ENCODE data around the gene ADAM22. TPM values are rescaled to one million over a fixed set of nuclear protein-coding genes. Genes with fewer than 3 reads are reported as not detected.

ADAM22 gene
- total RNA-seq, 1 experiment from 2014 or later, result 10.0 TPM

DNA sequence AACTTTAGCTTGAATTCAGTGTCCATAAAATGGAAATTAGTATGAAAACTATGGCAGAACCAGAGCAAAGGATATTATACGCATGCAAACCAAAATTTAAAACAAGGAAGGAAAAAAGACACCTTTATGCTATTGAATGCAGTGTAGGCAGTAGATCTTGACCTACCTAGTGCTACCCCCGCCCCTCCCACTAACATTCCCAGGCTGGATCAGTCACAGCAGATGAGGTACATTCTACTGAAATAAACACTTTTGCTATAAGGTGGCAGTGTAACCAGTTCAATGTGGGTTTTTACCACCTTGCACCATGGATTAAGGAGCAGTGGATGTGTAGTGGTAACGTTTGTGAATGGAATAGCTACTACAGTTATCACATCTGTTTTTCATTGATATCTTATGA lies 257.9 kb downstream of the ADAM22 start:
- Histone ChIP-seq H3K27me3 (ENCODE audit: insufficient read depth, low read length) (no peaks in the 10 kb centered on the region), H2AFZ (ENCODE audit: low read depth, low read length, poor library complexity, severe bottlenecking) (no peak overlapping the region), H3K4me1 (ENCODE audit: control insufficient read depth in 1 of 2, insufficient read depth in 2 of 2, low read length in 2 of 2) (no peaks in the 10 kb centered on the region), H3K4me3 (replicated peaks in 1 of 2; ENCODE audit: low read depth in 1 of 2, low read length in 2 of 2) (no peak overlapping the region), H3K9me3 (ENCODE audit: control insufficient read depth in 1 of 2, insufficient read depth in 1 of 2, low read depth in 1 of 2, low read length in 2 of 2) (no peaks in the 10 kb centered on the region), H3K9ac (ENCODE audit: low read length) (no peak overlapping the region), H3K9me2 (ENCODE audit: insufficient read depth) (no peaks in the 10 kb centered on the region), H3K79me2 (ENCODE audit: insufficient read depth, low read length) (no peaks in the 10 kb centered on the region), H4K20me1 (ENCODE audit: insufficient read depth) (no peaks in the 10 kb centered on the region), H3K36me3 (ENCODE audit: control insufficient read depth in 1 of 2, insufficient read depth in 2 of 2, low read length in 2 of 2) (no peaks in the 10 kb centered on the region), H3K4me2 (ENCODE audit: low read length) (no peak overlapping the region), H3K27ac (ENCODE audit: low read depth, low read length) (no peak overlapping the region)
- intact Hi-C loops (cut with micrococcal nuclease), result no loop called here
- no peak for ATAC-seq
- ChIA-PET CTCF (no interaction called here), RAD21 (ENCODE audit: low non-redundant PET in 1 of 2, low total read pairs in 2 of 2, uncharacterized antibody in 2 of 2, unreplicated experiment in 2 of 2) (no interaction called here), POLR2A (no interaction called here)
- no TSS peak for BruUV-seq (replicated peaks)
- TF ChIP-seq ZNF274 (IDR thresholded peaks at IDR 0.05; ENCODE audit: low read depth, low read length), result no peak
- no peak for TF ChIP-seq CEBPB (IDR thresholded peaks at IDR 0.05; ENCODE audit: low read depth)
- TF ChIP-seq, protein P1, sequence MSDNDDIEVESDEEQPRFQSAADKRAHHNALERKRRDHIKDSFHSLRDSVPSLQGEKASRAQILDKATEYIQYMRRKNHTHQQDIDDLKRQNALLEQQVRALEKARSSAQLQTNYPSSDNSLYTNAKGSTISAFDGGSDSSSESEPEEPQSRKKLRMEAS (IDR thresholded peaks at IDR 0.05), result no peak
- no peak for TF ChIP-seq ELF1 (IDR thresholded peaks at IDR 0.05; ENCODE audit: borderline replicate concordance, low read depth)
- TF ChIP-seq TCF7L2 (IDR thresholded peaks at IDR 0.05; ENCODE audit: borderline replicate concordance, extremely low read depth, insufficient read depth, insufficient read length), result no peak
- TF ChIP-seq POLR2A (IDR thresholded peaks at IDR 0.05; ENCODE audit: borderline replicate concordance, extremely low read depth, insufficient read depth, insufficient read length), result no peak
- TF ChIP-seq POLR2AphosphoS5 (IDR thresholded peaks at IDR 0.05; ENCODE audit: low read depth, low read length), result no peak
- DNase-seq (ENCODE audit: low read depth, low spot score), result no peak

DNA sequence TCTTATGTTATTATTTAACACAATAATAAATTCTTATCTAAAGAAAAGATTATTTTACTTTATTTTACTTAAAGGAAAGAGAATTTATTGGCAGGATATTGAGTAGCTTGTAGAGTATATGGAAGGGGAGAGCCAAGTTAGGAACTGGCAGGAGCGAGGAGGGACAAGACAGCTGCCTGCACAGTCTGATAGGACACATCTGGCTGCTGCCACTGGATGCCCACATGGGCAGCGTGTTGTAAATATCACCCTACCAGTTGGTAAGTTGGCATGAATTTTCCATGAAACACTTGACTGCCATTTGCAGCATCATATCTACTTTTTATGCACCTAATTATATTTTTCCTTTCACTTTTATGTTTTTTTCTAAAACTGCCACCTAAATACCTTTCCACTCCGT lies 266.2 kb downstream of the ADAM22 start:
- H2AFZ ChIP-seq (ENCODE audit: low read depth, low read length, poor library complexity, severe bottlenecking), result no peak overlapping the region
- TF ChIP-seq EZH2 (IDR thresholded peaks at IDR 0.05) (no peak), ZFX (IDR thresholded peaks at IDR 0.05) (no peak), ELF1 (IDR thresholded peaks at IDR 0.05; ENCODE audit: borderline replicate concordance, low read depth) (no peak), FOSL1 (IDR thresholded peaks at IDR 0.05; ENCODE audit: low read depth) (no peak), CBX3 (IDR thresholded peaks at IDR 0.05; ENCODE audit: low read depth) (no peak), SRF (IDR thresholded peaks at IDR 0.05; ENCODE audit: low read depth) (no peak), CEBPB (IDR thresholded peaks at IDR 0.05; ENCODE audit: low read depth) (no peak), POLR2A (IDR thresholded peaks at IDR 0.05; ENCODE audit: borderline replicate concordance, extremely low read depth, insufficient read depth, insufficient read length) (no peak), TCF7L2 (IDR thresholded peaks at IDR 0.05; ENCODE audit: borderline replicate concordance, extremely low read depth, insufficient read depth, insufficient read length) (no peak), ZNF274 (IDR thresholded peaks at IDR 0.05; ENCODE audit: low read depth, low read length) (no peak)
- TF ChIP-seq, protein P2, sequence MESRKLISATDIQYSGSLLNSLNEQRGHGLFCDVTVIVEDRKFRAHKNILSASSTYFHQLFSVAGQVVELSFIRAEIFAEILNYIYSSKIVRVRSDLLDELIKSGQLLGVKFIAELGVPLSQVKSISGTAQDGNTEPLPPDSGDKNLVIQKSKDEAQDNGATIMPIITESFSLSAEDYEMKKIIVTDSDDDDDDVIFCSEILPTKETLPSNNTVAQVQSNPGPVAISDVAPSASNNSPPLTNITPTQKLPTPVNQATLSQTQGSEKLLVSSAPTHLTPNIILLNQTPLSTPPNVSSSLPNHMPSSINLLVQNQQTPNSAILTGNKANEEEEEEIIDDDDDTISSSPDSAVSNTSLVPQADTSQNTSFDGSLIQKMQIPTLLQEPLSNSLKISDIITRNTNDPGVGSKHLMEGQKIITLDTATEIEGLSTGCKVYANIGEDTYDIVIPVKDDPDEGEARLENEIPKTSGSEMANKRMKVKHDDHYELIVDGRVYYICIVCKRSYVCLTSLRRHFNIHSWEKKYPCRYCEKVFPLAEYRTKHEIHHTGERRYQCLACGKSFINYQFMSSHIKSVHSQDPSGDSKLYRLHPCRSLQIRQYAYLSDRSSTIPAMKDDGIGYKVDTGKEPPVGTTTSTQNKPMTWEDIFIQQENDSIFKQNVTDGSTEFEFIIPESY (IDR thresholded peaks at IDR 0.05; ENCODE audit: extremely low read depth, insufficient replicate concordance, low read length), result no peak
- TF ChIP-seq, protein P3, sequence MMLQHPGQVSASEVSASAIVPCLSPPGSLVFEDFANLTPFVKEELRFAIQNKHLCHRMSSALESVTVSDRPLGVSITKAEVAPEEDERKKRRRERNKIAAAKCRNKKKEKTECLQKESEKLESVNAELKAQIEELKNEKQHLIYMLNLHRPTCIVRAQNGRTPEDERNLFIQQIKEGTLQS (IDR thresholded peaks at IDR 0.05), result no peak
- TF ChIP-seq, protein P4, sequence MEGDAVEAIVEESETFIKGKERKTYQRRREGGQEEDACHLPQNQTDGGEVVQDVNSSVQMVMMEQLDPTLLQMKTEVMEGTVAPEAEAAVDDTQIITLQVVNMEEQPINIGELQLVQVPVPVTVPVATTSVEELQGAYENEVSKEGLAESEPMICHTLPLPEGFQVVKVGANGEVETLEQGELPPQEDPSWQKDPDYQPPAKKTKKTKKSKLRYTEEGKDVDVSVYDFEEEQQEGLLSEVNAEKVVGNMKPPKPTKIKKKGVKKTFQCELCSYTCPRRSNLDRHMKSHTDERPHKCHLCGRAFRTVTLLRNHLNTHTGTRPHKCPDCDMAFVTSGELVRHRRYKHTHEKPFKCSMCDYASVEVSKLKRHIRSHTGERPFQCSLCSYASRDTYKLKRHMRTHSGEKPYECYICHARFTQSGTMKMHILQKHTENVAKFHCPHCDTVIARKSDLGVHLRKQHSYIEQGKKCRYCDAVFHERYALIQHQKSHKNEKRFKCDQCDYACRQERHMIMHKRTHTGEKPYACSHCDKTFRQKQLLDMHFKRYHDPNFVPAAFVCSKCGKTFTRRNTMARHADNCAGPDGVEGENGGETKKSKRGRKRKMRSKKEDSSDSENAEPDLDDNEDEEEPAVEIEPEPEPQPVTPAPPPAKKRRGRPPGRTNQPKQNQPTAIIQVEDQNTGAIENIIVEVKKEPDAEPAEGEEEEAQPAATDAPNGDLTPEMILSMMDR (IDR thresholded peaks at IDR 0.05 in 2 of 3, conservative IDR thresholded peaks at IDR 0.05 in 1 of 3; ENCODE audit: borderline replicate concordance in 1 of 3, insufficient read depth in 1 of 3, low read depth in 2 of 3, low read length in 2 of 3), result no peak
- TF ChIP-seq, protein P1 (IDR thresholded peaks at IDR 0.05), result no peak
- ChIA-PET CTCF (no interaction called here), POLR2A (no interaction called here), RAD21 (ENCODE audit: low non-redundant PET in 1 of 2, low total read pairs in 2 of 2, uncharacterized antibody in 2 of 2, unreplicated experiment in 2 of 2) (no interaction called here)
- no peak overlapping the region for H3K9ac ChIP-seq (ENCODE audit: low read length)
- no peaks in the 10 kb centered on the region for H3K79me2 ChIP-seq (ENCODE audit: insufficient read depth, low read length)
- no peak overlapping the region for H3K27ac ChIP-seq (ENCODE audit: low read depth, low read length)
- no peak for DNase-seq (ENCODE audit: low read depth, low spot score)
- intact Hi-C loops (cut with micrococcal nuclease), result no loop called here
- no peak overlapping the region for H3K4me3 ChIP-seq (replicated peaks in 1 of 2; ENCODE audit: low read depth in 1 of 2, low read length in 2 of 2)
- ATAC-seq, result no peak
- H3K4me1 ChIP-seq (ENCODE audit: control insufficient read depth in 1 of 2, insufficient read depth in 2 of 2, low read length in 2 of 2), result no peaks in the 10 kb centered on the region
- BruUV-seq (replicated peaks), result no TSS peak
- no peaks in the 10 kb centered on the region for H4K20me1 ChIP-seq (ENCODE audit: insufficient read depth)
- H3K27me3 ChIP-seq (ENCODE audit: insufficient read depth, low read length), result no peaks in the 10 kb centered on the region
- H3K9me3 ChIP-seq (ENCODE audit: control insufficient read depth in 1 of 2, insufficient read depth in 1 of 2, low read depth in 1 of 2, low read length in 2 of 2), result no peaks in the 10 kb centered on the region
- no peak overlapping the region for H3K4me2 ChIP-seq (ENCODE audit: low read length)
- 0 out of 4 replicates have a peak, but pooled peaks cover 3 to 5% of the 10 kb centered on the region in 2 experiments for H3K36me3 ChIP-seq (ENCODE audit: control insufficient read depth in 1 of 2, insufficient read depth in 2 of 2, low read length in 2 of 2)
- no peaks in the 10 kb centered on the region for H3K9me2 ChIP-seq (ENCODE audit: insufficient read depth)
